CD14-positive monocyte (primary cell): Measurements from ENCODE around the gene CTU2. TPM values are rescaled to one million over a fixed set of nuclear protein-coding genes. Genes with fewer than 3 reads are reported as not detected.

Experiments
- DNase-seq, 3 donors: peaks; one replicate each; pipeline ENCODE4 v3.0.0-alpha.2; 2011 to 2022
- H2AFZ ChIP-seq: 2 replicates; pipeline ENCODE4 v1.6.0; 2012; ENCODE audit warnings: mild to moderate bottlenecking, low read depth, low read length, inconsistent platforms; ENCODE audit not compliant: insufficient read depth, poor library complexity, severe bottlenecking
- H3K27ac ChIP-seq, 2 donors: 1 replicate in 1 of 2; 2 replicates in 1 of 2; pipeline ENCODE4 v1.5.1; 2012 to 2013; ENCODE audit warnings: low read length in 2 of 2, control low read depth in 1 of 2, inconsistent platforms in 1 of 2, low read depth in 1 of 2, mild to moderate bottlenecking in 1 of 2
- H3K27me3 ChIP-seq, 2 donors: one replicate each; pipeline versions ENCODE4 v1.6.0 to v1.6.1; 2011 to 2013; ENCODE audit warnings: low read length in 2 of 2; ENCODE audit not compliant: control insufficient read depth in 2 of 2, insufficient read depth in 2 of 2
- H3K36me3 ChIP-seq, 2 donors: replicated peaks in 1 of 2; 1 replicate in 1 of 2; 2 replicates in 1 of 2; pipeline versions ENCODE4 v1.5.1 to v1.6.1; 2012 to 2013; ENCODE audit warnings: low read length in 2 of 2, control low read depth in 1 of 2, inconsistent platforms in 1 of 2, mild to moderate bottlenecking in 1 of 2; ENCODE audit not compliant: insufficient read depth in 2 of 2, control insufficient read depth in 1 of 2
- H3K4me1 ChIP-seq, 2 donors: 1 replicate in 1 of 2; 2 replicates in 1 of 2; pipeline versions ENCODE4 v1.5.1 to v1.6.1; 2012 to 2013; ENCODE audit warnings: low read length in 2 of 2, control low read depth in 1 of 2, inconsistent platforms in 1 of 2, mild to moderate bottlenecking in 1 of 2, moderate library complexity in 1 of 2; ENCODE audit not compliant: insufficient read depth in 2 of 2, control insufficient read depth in 1 of 2
- H3K4me2 ChIP-seq: replicated peaks from 2 replicates; pipeline ENCODE3; 2012; ENCODE audit warnings: low read length, moderate library complexity, mild to moderate bottlenecking; ENCODE audit not compliant: poor library complexity, severe bottlenecking; ENCODE audit errors: extremely low read depth
- H3K4me3 ChIP-seq, 3 experiments: fragments of 200-600 bp in 1 of 3; sonication (generic) in 1 of 3; replicated peaks in 1 of 3; 1 replicate in 2 of 3; 2 replicates in 1 of 3; pipeline ENCODE4 v1.5.1; 2011 to 2013; ENCODE audit warnings: low read length in 3 of 3, mild to moderate bottlenecking in 3 of 3, control low read depth in 2 of 3, low read depth in 2 of 3, inconsistent platforms in 1 of 3, moderate library complexity in 1 of 3
- H3K79me2 ChIP-seq: 2 replicates; pipeline ENCODE4 v1.6.0; 2012; ENCODE audit warnings: mild to moderate bottlenecking, control low read depth, inconsistent platforms, low read length, moderate library complexity; ENCODE audit not compliant: insufficient read depth
- H3K9ac ChIP-seq: 2 replicates; pipeline ENCODE4 v1.6.0; 2017; ENCODE audit warnings: low read length, mild to moderate bottlenecking; ENCODE audit not compliant: insufficient read depth, poor library complexity, severe bottlenecking
- H3K9me3 ChIP-seq, 2 donors: replicated peaks in 1 of 2; 1 replicate in 1 of 2; 2 replicates in 1 of 2; pipeline versions ENCODE4 v1.5.1 to v1.6.1; 2012 to 2013; ENCODE audit warnings: low read length in 2 of 2, control low read depth in 1 of 2; ENCODE audit not compliant: control insufficient read depth in 1 of 2, insufficient read depth in 1 of 2
- H4K20me1 ChIP-seq: 2 replicates; pipeline ENCODE4 v1.6.0; 2012; ENCODE audit warnings: mild to moderate bottlenecking, low read length, control low read depth, moderate library complexity; ENCODE audit not compliant: insufficient read depth
- H3K27ac Mint-ChIP-seq, 7 donors: one replicate each; pipeline ENCODE4 v1.8.0; 2020; ENCODE audit warnings: mild to moderate bottlenecking in 7 of 7, mixed read lengths in 7 of 7, moderate library complexity in 6 of 7, inconsistent platforms in 2 of 7
- H3K27me3 Mint-ChIP-seq, 3 donors: one replicate each; pipeline ENCODE4 v1.8.0; 2021 to 2022; ENCODE audit warnings: low read depth in 3 of 3, mild to moderate bottlenecking in 3 of 3, mixed read lengths in 3 of 3, moderate library complexity in 3 of 3, inconsistent platforms in 1 of 3
- H3K36me3 Mint-ChIP-seq, 2 donors: one replicate each; pipeline ENCODE4 v1.8.0; 2020; ENCODE audit warnings: mixed read lengths in 2 of 2, inconsistent platforms in 1 of 2, mild to moderate bottlenecking in 1 of 2
- H3K4me1 Mint-ChIP-seq: one replicate; pipeline ENCODE4 v1.8.0; 2020; ENCODE audit warnings: mild to moderate bottlenecking, mixed read lengths
- H3K4me3 Mint-ChIP-seq, 2 donors: one replicate each; pipeline ENCODE4 v1.8.0; 2020; ENCODE audit warnings: mild to moderate bottlenecking in 2 of 2, mixed read lengths in 2 of 2, moderate library complexity in 1 of 2
- H3K9me3 Mint-ChIP-seq, 7 donors: one replicate each; pipeline ENCODE4 v1.8.0; 2020 to 2022; ENCODE audit warnings: mixed read lengths in 7 of 7, mild to moderate bottlenecking in 6 of 7, moderate library complexity in 6 of 7, inconsistent platforms in 2 of 7
- CTCF ChIP-seq: fragments of 200-600 bp; IDR thresholded peaks from one replicate; pipeline ENCODE4 v1.8.0; 2022; ENCODE audit warnings: antibody characterized with exemption, mild to moderate bottlenecking
- WGBS: methylation state at CpG from one replicate; pipeline ENCODE4 v1.1.5; 2013; ENCODE audit warnings: missing lambda C conversion rate; ENCODE audit not compliant: insufficient coverage; 5-methylcytosine and 5-hydroxymethylcytosine counted together
- intact Hi-C, 2 donors: fragments of 100-400 bp; cut with micrococcal nuclease; formaldehyde crosslinking; loops; one replicate each; pipeline versions ENCODE4 v1.15.0 to v1.15.1; 2023
- polyA plus RNA-seq, 3 donors: library from polyadenylated mRNA; depleted of rRNA in 1 of 3; unstranded in 2 of 3; stranded (reverse) in 1 of 3; fragments of 300-500 nt in 2 of 3; fragments of >200 nt in 1 of 3; fragmentation: Illumina TruSeq in 2 of 3; gene quantifications; 1 replicate in 2 of 3; 2 replicates in 1 of 3; pipeline ENCODE4 v1.2.3, GENCODE V29; 2012 to 2021

CTU2 gene
- polyA plus RNA-seq, 3 donors, result 5.9 to 10.3 (median 7.5) TPM

- H3K4me1 Mint-ChIP-seq, result no peaks in the 10 kb centered on the region
These were observed 13.1 kb downstream of the CTU2 start for GRCh38 chr16:88719267-88719932.

GRCh38 chr16:88719933-88720296 is 13.6 kb downstream of the CTU2 start:
- Histone ChIP-seq H3K4me1 (no peaks in the 10 kb centered on the region), H3K79me2 (no peaks in the 10 kb centered on the region), H3K27me3 (no peaks in the 10 kb centered on the region), H3K27ac (peak overlapping the region in 1 of 2 donors; percentile 22), H3K9ac (no peak overlapping the region), H3K9me3 (no peaks in the 10 kb centered on the region), H3K4me2 (no peak overlapping the region), H2AFZ (no peak overlapping the region), H4K20me1 (peaks cover 85% of the 10 kb centered on the region), H3K36me3 (peaks cover 91 to 100% of the 10 kb centered on the region in 2 donors), H3K4me3 (no peak overlapping the region)
- Mint-ChIP-seq H3K27ac (peak overlapping the region in 2 of 7 donors; percentile 15 to 81), H3K4me3 (no peak overlapping the region), H3K27me3 (no peaks in the 10 kb centered on the region), H3K9me3 (no peaks in the 10 kb centered on the region), H3K36me3 (peaks cover 72 to 95% of the 10 kb centered on the region in 2 donors), H3K4me1 (no peaks in the 10 kb centered on the region)
- TF ChIP-seq CTCF, result no peak
- intact Hi-C loops, result no loop called here
- DNase-seq, result no peak
- WGBS, result 97% methylated on average over 19 of the region's 19 CpGs

More at GRCh38 chr16:88719267-88719932, 13.1 kb downstream of the CTU2 start:
- no peaks in the 10 kb centered on the region for H3K27me3 ChIP-seq
- H3K9ac ChIP-seq, result no peak overlapping the region
- no peaks in the 10 kb centered on the region for H3K9me3 ChIP-seq
- no peak overlapping the region for H2AFZ ChIP-seq
- H3K4me3 ChIP-seq, result no peak overlapping the region
- H3K27ac ChIP-seq, result peak overlapping the region in 1 of 2 donors; percentile 22
- H3K4me1 ChIP-seq, result no peaks in the 10 kb centered on the region
- no peak for DNase-seq
- Mint-ChIP-seq H3K36me3 (peaks cover 70 to 93% of the 10 kb centered on the region in 2 donors), H3K4me3 (no peak overlapping the region), H3K27ac (peak overlapping the region in 1 of 7 donors; percentile 65), H3K27me3 (no peaks in the 10 kb centered on the region), H3K9me3 (no peaks in the 10 kb centered on the region)
- no peaks in the 10 kb centered on the region for H3K79me2 ChIP-seq
- H3K36me3 ChIP-seq, result peaks cover 91 to 100% of the 10 kb centered on the region in 2 donors
- WGBS, result 85% methylated on average over 20 of the region's 29 CpGs
- intact Hi-C loops, result no loop called here
- H4K20me1 ChIP-seq, result peaks cover 85% of the 10 kb centered on the region
- H3K4me2 ChIP-seq, result no peak overlapping the region
- no peak for TF ChIP-seq CTCF
